GM12874 (cell line): ENCODE data around the gene SCYL3.

Source experiments
- TF ChIP-seq, protein P1 (sequence below): IDR thresholded peaks from 2 replicates; pipeline ENCODE4 v1.5.1; 2011; ENCODE audit warnings: low read depth, mild to moderate bottlenecking, control low read depth, low read length, moderate library complexity; ENCODE audit not compliant: insufficient read depth

SCYL3 gene

DNA sequence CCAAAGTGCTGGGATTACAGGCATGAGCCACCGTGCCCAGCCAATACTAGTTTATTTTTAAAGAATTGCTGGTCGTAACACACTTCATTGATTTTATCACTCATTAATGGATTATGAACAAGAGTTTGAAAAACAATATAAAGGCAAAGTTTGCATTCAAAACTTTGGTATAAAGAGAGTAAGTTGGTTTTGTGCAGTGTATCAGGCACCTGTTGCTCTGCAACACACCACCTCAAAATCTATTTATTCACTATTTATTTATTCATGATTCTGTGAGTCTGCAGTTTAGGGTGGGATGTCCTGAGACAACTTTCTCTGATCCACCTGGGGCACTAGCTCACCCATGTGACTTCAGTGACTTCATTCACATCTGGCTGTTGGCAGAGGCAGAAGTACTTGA, 88.8 kb downstream of the SCYL3 start:
- TF ChIP-seq, protein P1, sequence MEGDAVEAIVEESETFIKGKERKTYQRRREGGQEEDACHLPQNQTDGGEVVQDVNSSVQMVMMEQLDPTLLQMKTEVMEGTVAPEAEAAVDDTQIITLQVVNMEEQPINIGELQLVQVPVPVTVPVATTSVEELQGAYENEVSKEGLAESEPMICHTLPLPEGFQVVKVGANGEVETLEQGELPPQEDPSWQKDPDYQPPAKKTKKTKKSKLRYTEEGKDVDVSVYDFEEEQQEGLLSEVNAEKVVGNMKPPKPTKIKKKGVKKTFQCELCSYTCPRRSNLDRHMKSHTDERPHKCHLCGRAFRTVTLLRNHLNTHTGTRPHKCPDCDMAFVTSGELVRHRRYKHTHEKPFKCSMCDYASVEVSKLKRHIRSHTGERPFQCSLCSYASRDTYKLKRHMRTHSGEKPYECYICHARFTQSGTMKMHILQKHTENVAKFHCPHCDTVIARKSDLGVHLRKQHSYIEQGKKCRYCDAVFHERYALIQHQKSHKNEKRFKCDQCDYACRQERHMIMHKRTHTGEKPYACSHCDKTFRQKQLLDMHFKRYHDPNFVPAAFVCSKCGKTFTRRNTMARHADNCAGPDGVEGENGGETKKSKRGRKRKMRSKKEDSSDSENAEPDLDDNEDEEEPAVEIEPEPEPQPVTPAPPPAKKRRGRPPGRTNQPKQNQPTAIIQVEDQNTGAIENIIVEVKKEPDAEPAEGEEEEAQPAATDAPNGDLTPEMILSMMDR = no peak

DNA sequence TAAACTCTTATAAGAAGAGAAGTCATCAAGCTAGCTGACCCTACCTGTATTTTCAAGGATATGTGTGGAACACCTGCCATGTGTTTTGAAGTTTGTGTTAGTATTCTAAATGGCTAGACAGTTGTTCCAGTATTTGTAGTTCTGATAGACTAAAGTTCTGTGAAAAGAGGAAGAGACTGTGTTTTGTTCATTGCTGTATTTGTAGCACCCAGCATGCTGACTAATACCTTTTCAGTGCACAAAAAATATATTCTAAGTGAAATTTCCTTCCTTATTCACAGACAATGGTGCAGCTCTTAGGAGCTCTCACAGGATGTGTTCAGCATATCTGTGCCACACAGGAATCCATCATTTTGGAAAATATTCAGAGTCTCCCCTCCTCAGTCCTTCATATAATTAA, 90.8 kb downstream of the SCYL3 start:
- TF ChIP-seq, protein P1 = no peak
